ENCODE data around the gene MRPL10.

DNA sequence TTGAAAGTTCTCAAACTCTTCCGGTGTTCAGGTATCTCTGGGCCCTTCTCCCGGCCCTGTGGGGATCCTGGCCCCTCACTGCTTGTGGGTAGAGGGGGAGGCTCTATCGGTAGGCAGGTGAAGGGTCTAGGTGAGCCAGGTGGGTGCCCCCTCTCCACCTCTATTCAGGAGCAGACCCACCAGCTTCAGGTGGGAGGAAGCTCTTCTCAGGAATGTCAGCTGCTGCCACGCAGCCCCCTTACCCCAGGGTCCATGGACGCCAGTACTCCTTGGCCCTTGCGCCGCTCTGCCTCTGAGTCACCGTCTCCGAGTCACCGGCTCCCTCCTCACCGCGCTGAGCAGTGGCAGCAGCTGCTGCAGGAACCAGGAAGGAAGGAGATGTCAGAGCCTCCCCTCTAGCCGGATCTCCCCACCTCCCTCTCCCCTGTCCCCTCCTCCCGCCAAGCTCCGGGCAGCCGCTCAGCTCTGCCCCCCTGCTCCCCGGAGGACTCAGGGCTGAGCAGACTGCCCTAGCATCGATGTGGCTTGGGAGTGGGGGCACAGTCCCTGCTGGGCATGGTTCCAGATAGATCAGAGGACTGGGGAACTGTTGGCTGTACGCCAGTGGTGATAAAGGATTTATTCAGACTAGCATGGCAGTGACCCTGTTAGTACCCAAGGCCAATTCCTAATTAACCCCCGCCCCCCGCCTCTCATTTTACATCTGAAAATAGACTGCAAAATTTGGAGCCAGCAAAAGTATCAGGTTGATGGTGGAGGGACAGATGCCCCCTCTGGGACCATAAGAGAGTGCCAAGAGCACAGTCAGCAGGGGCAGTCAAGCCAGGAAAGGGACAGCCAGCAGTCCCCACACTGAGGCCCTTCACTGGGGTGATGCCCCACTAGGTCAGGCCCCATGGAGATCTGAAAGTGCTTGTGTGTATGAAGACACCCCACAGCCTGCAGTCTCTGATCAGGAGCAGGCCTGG, 9.6 kb downstream of the MRPL10 start, which contains the start of gene OSBPL7:
- TF ChIP-seq POLR2A (IDR thresholded peaks at IDR 0.05) = peak in 1 of 2 donors; percentile 41
- TF ChIP-seq, protein P1, sequence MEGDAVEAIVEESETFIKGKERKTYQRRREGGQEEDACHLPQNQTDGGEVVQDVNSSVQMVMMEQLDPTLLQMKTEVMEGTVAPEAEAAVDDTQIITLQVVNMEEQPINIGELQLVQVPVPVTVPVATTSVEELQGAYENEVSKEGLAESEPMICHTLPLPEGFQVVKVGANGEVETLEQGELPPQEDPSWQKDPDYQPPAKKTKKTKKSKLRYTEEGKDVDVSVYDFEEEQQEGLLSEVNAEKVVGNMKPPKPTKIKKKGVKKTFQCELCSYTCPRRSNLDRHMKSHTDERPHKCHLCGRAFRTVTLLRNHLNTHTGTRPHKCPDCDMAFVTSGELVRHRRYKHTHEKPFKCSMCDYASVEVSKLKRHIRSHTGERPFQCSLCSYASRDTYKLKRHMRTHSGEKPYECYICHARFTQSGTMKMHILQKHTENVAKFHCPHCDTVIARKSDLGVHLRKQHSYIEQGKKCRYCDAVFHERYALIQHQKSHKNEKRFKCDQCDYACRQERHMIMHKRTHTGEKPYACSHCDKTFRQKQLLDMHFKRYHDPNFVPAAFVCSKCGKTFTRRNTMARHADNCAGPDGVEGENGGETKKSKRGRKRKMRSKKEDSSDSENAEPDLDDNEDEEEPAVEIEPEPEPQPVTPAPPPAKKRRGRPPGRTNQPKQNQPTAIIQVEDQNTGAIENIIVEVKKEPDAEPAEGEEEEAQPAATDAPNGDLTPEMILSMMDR (IDR thresholded peaks at IDR 0.05) = peak in 6 of 12 donors; percentile 13 to 50 (median 39)

All from heart left ventricle (tissue), 13 donors.